ENCODE measurements around the gene IDH1. TPM values are rescaled to one million over a fixed set of nuclear protein-coding genes. Genes with fewer than 3 reads are reported as not detected.

The IDH1 gene
- total and polyA plus RNA-seq, 2 experiments from 2014 or later, result 85.4 to 164 TPM

GRCh38 chr2:208295834-208296233 lies 41.0 kb upstream of the IDH1 start:
- H3K36me3 ChIP-seq, result peaks cover 21% of the 10 kb centered on the region
- DNase-seq (ENCODE audit: low read depth in 1 of 2, low spot score in 1 of 2), result no peak
- no peak for TF ChIP-seq CTCF (IDR thresholded peaks at IDR 0.05; ENCODE audit: low read depth, low read length)
- H3K27me3 ChIP-seq, result no peaks in the 10 kb centered on the region
- no peak overlapping the region for H3K27ac ChIP-seq
- no peak overlapping the region for H3K4me3 ChIP-seq
- H3K9me3 ChIP-seq (ENCODE audit: low read depth), result no peaks in the 10 kb centered on the region
- peaks cover 5% of the 10 kb centered on the region for H3K4me1 ChIP-seq (ENCODE audit: low read depth)

- Histone ChIP-seq H3K9me3 (ENCODE audit: low read depth) (no peaks in the 10 kb centered on the region), H3K4me1 (ENCODE audit: low read depth) (peaks cover 5% of the 10 kb centered on the region), H3K27ac (no peak overlapping the region), H3K4me3 (no peak overlapping the region), H3K27me3 (no peaks in the 10 kb centered on the region), H3K36me3 (peaks cover 23% of the 10 kb centered on the region)
- no peak for DNase-seq (ENCODE audit: low read depth in 1 of 2, low spot score in 1 of 2)
- no peak for TF ChIP-seq CTCF (IDR thresholded peaks at IDR 0.05; ENCODE audit: low read depth, low read length)
Observed at GRCh38 chr2:208294482-208295024, 39.7 kb upstream of the IDH1 start.

GRCh38 chr2:208285853-208286252 lies 31.0 kb upstream of the IDH1 start:
- no peak for TF ChIP-seq CTCF (IDR thresholded peaks at IDR 0.05; ENCODE audit: low read depth, low read length)
- no peaks in the 10 kb centered on the region for H3K9me3 ChIP-seq (ENCODE audit: low read depth)
- no peak overlapping the region for H3K4me3 ChIP-seq
- no peaks in the 10 kb centered on the region for H3K27me3 ChIP-seq
- H3K4me1 ChIP-seq (ENCODE audit: low read depth), result peaks cover 7% of the 10 kb centered on the region
- DNase-seq (ENCODE audit: low read depth in 1 of 2, low spot score in 1 of 2), result no peak
- H3K27ac ChIP-seq, result no peak overlapping the region
- peaks cover 46% of the 10 kb centered on the region for H3K36me3 ChIP-seq

GRCh38 chr2:208280933-208281332 lies 26.1 kb upstream of the IDH1 start:
- TF ChIP-seq CTCF (IDR thresholded peaks at IDR 0.05; ENCODE audit: low read depth, low read length), result no peak
- Histone ChIP-seq H3K27ac (peak overlapping the region; percentile 66), H3K27me3 (no peaks in the 10 kb centered on the region), H3K4me1 (ENCODE audit: low read depth) (peaks cover 12% of the 10 kb centered on the region), H3K4me3 (no peak overlapping the region), H3K9me3 (ENCODE audit: low read depth) (no peaks in the 10 kb centered on the region), H3K36me3 (peaks cover 37% of the 10 kb centered on the region)
- peak in 1 of 2 donors; percentile 43 for DNase-seq (ENCODE audit: low read depth in 1 of 2, low spot score in 1 of 2)

GRCh38 chr2:208280234-208280633 lies 25.4 kb upstream of the IDH1 start:
- no peak for DNase-seq (ENCODE audit: low read depth in 1 of 2, low spot score in 1 of 2)
- no peaks in the 10 kb centered on the region for H3K9me3 ChIP-seq (ENCODE audit: low read depth)
- peaks cover 12% of the 10 kb centered on the region for H3K4me1 ChIP-seq (ENCODE audit: low read depth)
- no peak overlapping the region for H3K27ac ChIP-seq
- TF ChIP-seq CTCF (IDR thresholded peaks at IDR 0.05; ENCODE audit: low read depth, low read length), result no peak
- no peaks in the 10 kb centered on the region for H3K27me3 ChIP-seq
- H3K4me3 ChIP-seq, result no peak overlapping the region
- peaks cover 31% of the 10 kb centered on the region for H3K36me3 ChIP-seq
